Gastroesophageal sphincter (tissue), 4 donors: ENCODE data around the gene ARSI. TPM values are rescaled to one million over a fixed set of nuclear protein-coding genes. Genes with fewer than 3 reads are reported as not detected.

Experiments
- ATAC-seq: fragments of 150-250 bp; one replicate; pipeline ENCODE4 v1.9.1; 2016; ENCODE audit warnings: mild to moderate bottlenecking, moderate library complexity
- H3K27ac ChIP-seq, 4 donors: fragments of 200-600 bp; sonication (generic) in 3 of 4; 1 replicate in 3 of 4; 2 replicates in 1 of 4; pipeline ENCODE4 v1.5.1; 2016 to 2019
- H3K27me3 ChIP-seq: fragments of 200-600 bp; sonication (generic); one replicate; pipeline ENCODE4 v1.5.1; 2019
- H3K36me3 ChIP-seq, 2 donors: fragments of 200-600 bp; sonication (generic); one replicate each; pipeline ENCODE4 v1.5.1; 2019; ENCODE audit warnings: control low read depth in 1 of 2
- H3K4me1 ChIP-seq, 3 donors: fragments of 200-600 bp; sonication (generic); 1 replicate in 2 of 3; 2 replicates in 1 of 3; pipeline ENCODE4 v1.5.1; 2016 to 2019; ENCODE audit warnings: control low read depth in 2 of 3
- H3K4me3 ChIP-seq, 2 donors: fragments of 200-600 bp; sonication (generic); one replicate each; pipeline ENCODE4 v1.5.1; 2019; ENCODE audit warnings: mild to moderate bottlenecking in 1 of 2, moderate library complexity in 1 of 2
- H3K9me3 ChIP-seq, 3 donors: fragments of 200-600 bp; sonication (generic); one replicate each; pipeline ENCODE4 v1.5.1; 2017 to 2019; ENCODE audit warnings: control low read depth in 2 of 3
- EP300 ChIP-seq: sonication (generic); formaldehyde crosslinking; IDR thresholded peaks from one replicate; pipeline ENCODE4 v1.6.1; 2017; ENCODE audit warnings: antibody characterized with exemption, mild to moderate bottlenecking
- POLR2A ChIP-seq, 2 donors: fragments of 450-650 bp; IDR thresholded peaks; one replicate each; pipeline ENCODE4 v1.6.1; 2017; ENCODE audit warnings: antibody characterized with exemption in 2 of 2, mild to moderate bottlenecking in 2 of 2, moderate library complexity in 1 of 2
- POLR2AphosphoS5 ChIP-seq: sonication (generic); formaldehyde crosslinking; IDR thresholded peaks from one replicate; pipeline ENCODE4 v1.6.1; 2017; ENCODE audit warnings: antibody characterized with exemption
- WGBS, 2 donors: methylation state at CpG; one replicate each; pipeline ENCODE4 v1.1.5; 2018; ENCODE audit warnings: low coverage in 1 of 2; 5-methylcytosine and 5-hydroxymethylcytosine counted together
- total RNA-seq, 4 donors: library from RNA; depleted of rRNA; stranded (reverse); fragments of >200 nt; gene quantifications; one replicate each; pipeline ENCODE4 v1.1.0, GENCODE V29; 2016
- TF ChIP-seq, protein P1 (sequence below), 4 experiments: fragments of 200-600 bp in 2 of 4; fragments of 450-650 bp in 2 of 4; sonication (generic) in 1 of 4; IDR thresholded peaks; one replicate each; pipeline ENCODE4 v1.5.1; 2017 to 2019; ENCODE audit warnings: antibody characterized with exemption in 4 of 4, mild to moderate bottlenecking in 2 of 4, moderate library complexity in 2 of 4

Gene ARSI
- total RNA-seq, 4 donors from 2014 or later = 3.1 to 11.6 (median 6.8) TPM

DNA sequence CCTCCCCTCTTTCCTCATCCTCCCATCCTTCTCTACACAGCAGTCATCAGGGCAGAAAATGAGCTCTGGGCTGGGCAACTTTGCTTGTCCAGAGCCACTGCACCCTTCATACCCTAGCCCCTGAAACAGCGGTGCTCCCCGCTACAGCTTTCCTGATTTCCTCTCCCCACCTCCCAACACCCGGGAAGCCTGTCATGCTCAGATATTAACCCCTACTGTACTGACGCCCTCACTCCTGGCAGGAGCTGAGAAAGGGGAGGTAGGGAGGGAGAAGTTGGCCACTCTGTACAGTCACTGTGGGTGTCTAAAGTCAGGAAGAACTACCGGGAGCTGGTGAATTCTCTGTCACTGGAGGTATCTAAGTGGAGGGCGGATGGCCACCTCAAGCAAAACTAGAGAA lies 13.9 kb downstream of the ARSI start:
- Histone ChIP-seq H3K9me3 (no peaks in the 10 kb centered on the region), H3K4me1 (no peaks in the 10 kb centered on the region), H3K36me3 (no peaks in the 10 kb centered on the region), H3K27ac (no peak overlapping the region), H3K4me3 (no peak overlapping the region), H3K27me3 (peaks cover 11% of the 10 kb centered on the region)
- TF ChIP-seq, protein P1, sequence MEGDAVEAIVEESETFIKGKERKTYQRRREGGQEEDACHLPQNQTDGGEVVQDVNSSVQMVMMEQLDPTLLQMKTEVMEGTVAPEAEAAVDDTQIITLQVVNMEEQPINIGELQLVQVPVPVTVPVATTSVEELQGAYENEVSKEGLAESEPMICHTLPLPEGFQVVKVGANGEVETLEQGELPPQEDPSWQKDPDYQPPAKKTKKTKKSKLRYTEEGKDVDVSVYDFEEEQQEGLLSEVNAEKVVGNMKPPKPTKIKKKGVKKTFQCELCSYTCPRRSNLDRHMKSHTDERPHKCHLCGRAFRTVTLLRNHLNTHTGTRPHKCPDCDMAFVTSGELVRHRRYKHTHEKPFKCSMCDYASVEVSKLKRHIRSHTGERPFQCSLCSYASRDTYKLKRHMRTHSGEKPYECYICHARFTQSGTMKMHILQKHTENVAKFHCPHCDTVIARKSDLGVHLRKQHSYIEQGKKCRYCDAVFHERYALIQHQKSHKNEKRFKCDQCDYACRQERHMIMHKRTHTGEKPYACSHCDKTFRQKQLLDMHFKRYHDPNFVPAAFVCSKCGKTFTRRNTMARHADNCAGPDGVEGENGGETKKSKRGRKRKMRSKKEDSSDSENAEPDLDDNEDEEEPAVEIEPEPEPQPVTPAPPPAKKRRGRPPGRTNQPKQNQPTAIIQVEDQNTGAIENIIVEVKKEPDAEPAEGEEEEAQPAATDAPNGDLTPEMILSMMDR (IDR thresholded peaks at IDR 0.05) = no peak
- TF ChIP-seq POLR2AphosphoS5 (no peak), EP300 (no peak), POLR2A (IDR thresholded peaks at IDR 0.05) (no peak)
- WGBS, 2 donors = 40 to 58% methylated on average over 2 of the region's 6 CpGs
- no peak for ATAC-seq

DNA sequence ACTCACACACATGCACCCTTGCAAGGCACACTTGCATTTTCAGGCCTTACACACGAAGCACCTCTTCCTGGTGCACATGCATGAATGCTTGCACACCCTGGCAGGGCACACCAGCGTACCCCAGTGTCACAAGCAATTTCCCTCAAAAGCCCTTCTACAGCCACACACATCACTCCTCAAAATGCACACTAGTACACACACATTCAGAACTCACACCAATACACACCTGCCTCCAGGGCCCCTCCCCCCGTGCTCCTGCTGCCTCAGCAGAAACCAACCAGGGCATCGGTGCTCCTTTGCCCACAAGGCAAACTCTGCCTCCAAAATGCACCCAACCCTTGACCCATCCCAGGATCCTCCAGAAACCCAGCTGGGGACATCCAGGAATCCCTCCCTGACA lies 14.3 kb downstream of the ARSI start:
- no peaks in the 10 kb centered on the region for H3K9me3 ChIP-seq
- H3K36me3 ChIP-seq = no peaks in the 10 kb centered on the region
- H3K4me1 ChIP-seq = no peaks in the 10 kb centered on the region
- no peak for TF ChIP-seq POLR2A (IDR thresholded peaks at IDR 0.05)
- TF ChIP-seq, protein P1 (IDR thresholded peaks at IDR 0.05) = no peak
- no peak for TF ChIP-seq EP300
- no peak for TF ChIP-seq POLR2AphosphoS5
- ATAC-seq = no peak
- peaks cover 11% of the 10 kb centered on the region for H3K27me3 ChIP-seq
- H3K27ac ChIP-seq = no peak overlapping the region
- WGBS, 2 donors = 89 to 94% methylated on average over 4 of the region's 4 CpGs
- no peak overlapping the region for H3K4me3 ChIP-seq

DNA sequence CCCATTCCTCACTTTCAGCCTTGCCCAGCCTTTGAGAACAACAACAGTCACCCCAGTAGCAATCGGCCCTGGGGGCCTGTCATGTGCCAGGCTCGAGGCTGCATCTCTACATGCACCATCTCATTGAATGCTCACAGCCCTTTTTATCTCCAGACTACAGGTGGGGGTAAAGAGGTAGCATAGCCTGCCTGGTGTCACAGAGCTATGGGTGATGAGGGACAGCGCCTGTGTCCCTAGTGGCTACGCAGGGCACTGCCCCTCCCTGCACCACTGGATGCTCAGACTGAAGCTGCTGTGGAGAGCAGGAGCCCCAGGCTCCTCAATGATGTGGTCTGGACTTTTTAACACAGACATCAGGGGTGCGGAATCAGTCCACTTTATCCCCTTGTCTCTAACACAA lies 15.9 kb downstream of the ARSI start:
- Histone ChIP-seq H3K4me1 (no peaks in the 10 kb centered on the region), H3K36me3 (no peaks in the 10 kb centered on the region), H3K27me3 (peaks cover 11% of the 10 kb centered on the region), H3K4me3 (no peak overlapping the region), H3K9me3 (no peaks in the 10 kb centered on the region), H3K27ac (no peak overlapping the region)
- WGBS, 2 donors = 75% methylated on average over 1 of the region's 5 CpGs; no CpG with 5 or more reads in 1 of the 2 donors
- TF ChIP-seq POLR2A (IDR thresholded peaks at IDR 0.05) (no peak), POLR2AphosphoS5 (no peak), EP300 (no peak)
- TF ChIP-seq, protein P1 (IDR thresholded peaks at IDR 0.05) = no peak
- ATAC-seq = no peak

DNA sequence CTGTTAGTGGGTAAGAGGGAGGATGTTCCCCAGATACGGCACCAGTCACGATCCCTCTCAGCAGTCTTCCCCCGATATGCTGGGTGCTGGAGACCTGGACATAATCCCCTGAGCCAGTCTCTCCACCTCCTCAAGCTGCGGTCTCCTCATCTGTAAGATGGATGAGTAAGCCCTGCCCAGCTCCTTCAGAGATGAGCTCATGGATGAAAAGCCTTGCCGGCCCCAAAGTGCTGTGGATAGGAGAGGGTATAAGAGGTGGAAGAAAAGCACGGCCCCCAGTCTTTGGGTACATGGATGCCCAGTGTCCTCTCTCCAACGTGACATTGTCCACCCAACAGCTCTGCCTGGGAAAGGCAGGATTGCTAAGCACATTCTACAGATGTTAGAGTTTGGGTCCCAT lies 17.6 kb downstream of the ARSI start:
- peaks cover 8% of the 10 kb centered on the region for H3K27me3 ChIP-seq
- no peaks in the 10 kb centered on the region for H3K4me1 ChIP-seq
- WGBS, 2 donors = 83% methylated on average over 2 of the region's 7 CpGs; no CpG with 5 or more reads in 1 of the 2 donors

DNA sequence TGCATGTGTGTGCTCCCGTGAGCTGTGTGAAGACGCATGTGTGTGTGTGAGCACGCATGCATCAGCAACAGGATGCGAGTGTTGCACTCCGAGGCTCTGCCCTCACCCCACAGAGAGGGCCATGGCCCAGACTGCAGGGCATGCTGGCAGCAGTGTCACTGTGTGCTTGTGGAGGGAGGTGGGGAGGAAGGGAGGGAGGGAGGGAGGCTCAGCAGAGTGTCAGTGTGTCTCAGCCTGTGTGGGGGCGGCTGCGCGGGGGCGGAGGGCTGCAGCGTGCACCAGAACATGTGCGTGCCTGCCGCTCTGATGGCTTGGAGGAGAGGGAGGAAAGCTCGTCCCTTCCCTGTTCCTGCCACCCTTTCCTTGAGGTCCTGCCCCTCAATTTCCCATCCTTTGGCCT lies 18.4 kb downstream of the ARSI start:
- TF ChIP-seq, protein P1 (IDR thresholded peaks at IDR 0.05) = no peak
- no peak for TF ChIP-seq EP300
- no peaks in the 10 kb centered on the region for H3K4me1 ChIP-seq
- no peaks in the 10 kb centered on the region for H3K36me3 ChIP-seq
- 76 to 90% methylated on average over 2 to 4 of the region's 13 CpGs for WGBS, 2 donors
- H3K4me3 ChIP-seq = no peak overlapping the region
- H3K27me3 ChIP-seq = no peaks in the 10 kb centered on the region
- no peak for ATAC-seq
- H3K9me3 ChIP-seq = no peaks in the 10 kb centered on the region
- no peak overlapping the region for H3K27ac ChIP-seq

More for the DNA sequence above, 17.6 kb downstream of the ARSI start:
- Histone ChIP-seq H3K4me3 (no peak overlapping the region), H3K9me3 (no peaks in the 10 kb centered on the region), H3K36me3 (no peaks in the 10 kb centered on the region), H3K27ac (no peak overlapping the region)
- TF ChIP-seq, protein P1 (IDR thresholded peaks at IDR 0.05) = no peak
- TF ChIP-seq EP300 (no peak), POLR2AphosphoS5 (no peak), POLR2A (IDR thresholded peaks at IDR 0.05) (no peak)
- ATAC-seq = no peak
